C4-2B (cell line): Measurements from ENCODE around the gene TNPO1.

Experiments used
- ZFX ChIP-seq: fragments of 450-650 bp; IDR thresholded peaks from 2 replicates; pipeline ENCODE4 v1.6.1; 2017
- TF ChIP-seq, protein P1 (sequence below): fragments of 450-650 bp; conservative IDR thresholded peaks from 2 replicates; pipeline ENCODE4 v1.5.1; 2017; ENCODE audit warnings: mild to moderate bottlenecking

DNA sequence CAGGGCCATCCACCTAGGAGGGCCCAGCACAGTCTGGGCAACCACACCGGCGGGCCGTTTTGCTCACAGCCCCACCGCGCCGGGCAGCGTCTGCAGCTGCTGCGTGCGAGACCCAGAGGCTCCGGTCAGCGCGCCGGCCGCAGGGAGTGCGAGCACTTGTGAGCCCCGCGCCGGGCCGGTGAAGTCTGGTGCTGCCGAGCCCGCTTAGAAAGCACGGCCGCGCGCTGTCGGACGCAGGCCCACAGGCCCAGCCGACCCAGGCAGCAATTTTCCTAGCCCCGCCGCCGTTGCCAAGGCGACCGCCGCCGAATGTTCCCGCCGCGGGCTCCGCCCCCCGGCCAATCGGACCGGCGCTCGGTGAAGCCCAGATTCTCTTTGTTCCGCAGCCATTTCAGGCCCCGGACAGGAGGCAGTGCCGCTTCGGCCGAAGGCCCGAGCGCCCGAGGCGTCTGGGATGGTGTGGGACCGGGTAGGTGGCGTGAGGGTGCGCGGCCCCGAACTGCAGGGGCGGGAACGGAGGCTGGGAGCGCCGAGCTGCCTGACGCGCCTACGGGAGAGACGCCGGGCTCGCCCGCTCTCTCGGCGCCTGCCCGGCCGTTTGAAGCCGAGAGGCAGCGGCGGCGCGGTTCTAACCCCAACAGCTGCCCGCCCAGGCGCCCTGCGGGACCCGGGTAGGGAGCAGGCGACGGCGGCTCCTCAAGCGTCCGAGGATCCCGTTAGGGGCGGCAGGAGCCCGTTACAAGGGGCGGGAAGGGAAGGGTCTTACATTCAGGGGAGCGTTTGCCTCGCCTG lies at the start of gene TNPO1:
- TF ChIP-seq, protein P1, sequence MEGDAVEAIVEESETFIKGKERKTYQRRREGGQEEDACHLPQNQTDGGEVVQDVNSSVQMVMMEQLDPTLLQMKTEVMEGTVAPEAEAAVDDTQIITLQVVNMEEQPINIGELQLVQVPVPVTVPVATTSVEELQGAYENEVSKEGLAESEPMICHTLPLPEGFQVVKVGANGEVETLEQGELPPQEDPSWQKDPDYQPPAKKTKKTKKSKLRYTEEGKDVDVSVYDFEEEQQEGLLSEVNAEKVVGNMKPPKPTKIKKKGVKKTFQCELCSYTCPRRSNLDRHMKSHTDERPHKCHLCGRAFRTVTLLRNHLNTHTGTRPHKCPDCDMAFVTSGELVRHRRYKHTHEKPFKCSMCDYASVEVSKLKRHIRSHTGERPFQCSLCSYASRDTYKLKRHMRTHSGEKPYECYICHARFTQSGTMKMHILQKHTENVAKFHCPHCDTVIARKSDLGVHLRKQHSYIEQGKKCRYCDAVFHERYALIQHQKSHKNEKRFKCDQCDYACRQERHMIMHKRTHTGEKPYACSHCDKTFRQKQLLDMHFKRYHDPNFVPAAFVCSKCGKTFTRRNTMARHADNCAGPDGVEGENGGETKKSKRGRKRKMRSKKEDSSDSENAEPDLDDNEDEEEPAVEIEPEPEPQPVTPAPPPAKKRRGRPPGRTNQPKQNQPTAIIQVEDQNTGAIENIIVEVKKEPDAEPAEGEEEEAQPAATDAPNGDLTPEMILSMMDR = no peak
- TF ChIP-seq ZFX = peak; percentile 96
